Measurements from ENCODE around the gene OR8I2. TPM values are rescaled to one million over a fixed set of nuclear protein-coding genes. Genes with fewer than 3 reads are reported as not detected.

OR8I2 gene
- total and polyA plus RNA-seq, 2 donors (not counting 1 experiment from before 2014, with no cell fraction given): not detected

GRCh38 chr11:56066980-56067379 lies 26.1 kb upstream of the OR8I2 start:
- DNase-seq (ENCODE audit: low read depth in 2 of 2): no peak
- H3K9ac ChIP-seq (ENCODE audit: insufficient read depth, low read length): no peak overlapping the region
- H4K20me1 ChIP-seq (ENCODE audit: control insufficient read depth, extremely low read depth, insufficient read depth, low read length): no peaks in the 10 kb centered on the region
- H3K27me3 ChIP-seq (ENCODE audit: control insufficient read depth, insufficient read depth, low read length): no peaks in the 10 kb centered on the region
- TF ChIP-seq EZH2 (IDR thresholded peaks at IDR 0.05; ENCODE audit: low read length, missing control alignments) (no peak), CTCF (conservative IDR thresholded peaks at IDR 0.05 in 1 of 2, IDR thresholded peaks at IDR 0.05 in 1 of 2; ENCODE audit: low read depth in 1 of 2, low read length in 2 of 2) (no peak)
- H3K79me2 ChIP-seq (ENCODE audit: control insufficient read depth, insufficient read depth, low read length): no peaks in the 10 kb centered on the region
- H3K4me3 ChIP-seq (replicated peaks in 1 of 4; ENCODE audit: control extremely low read depth in 1 of 4, insufficient read depth in 1 of 4, low read depth in 3 of 4, low read length in 4 of 4): no peak overlapping the region
- H2AFZ ChIP-seq (ENCODE audit: low read length): no peak overlapping the region
- no peaks in the 10 kb centered on the region for H3K36me3 ChIP-seq (ENCODE audit: control insufficient read depth, insufficient read depth, low read length)
- H3K4me2 ChIP-seq (ENCODE audit: extremely low read depth, insufficient read depth, low read length): no peak overlapping the region
- no peaks in the 10 kb centered on the region for H3K9me3 ChIP-seq (ENCODE audit: control insufficient read depth, insufficient read depth, low read depth, low read length)
- H3K4me1 ChIP-seq (ENCODE audit: control insufficient read depth, extremely low read depth, insufficient read depth, low read length): no peaks in the 10 kb centered on the region
- no peak overlapping the region for H3K27ac ChIP-seq (ENCODE audit: insufficient read depth, low read length)

DNA sequence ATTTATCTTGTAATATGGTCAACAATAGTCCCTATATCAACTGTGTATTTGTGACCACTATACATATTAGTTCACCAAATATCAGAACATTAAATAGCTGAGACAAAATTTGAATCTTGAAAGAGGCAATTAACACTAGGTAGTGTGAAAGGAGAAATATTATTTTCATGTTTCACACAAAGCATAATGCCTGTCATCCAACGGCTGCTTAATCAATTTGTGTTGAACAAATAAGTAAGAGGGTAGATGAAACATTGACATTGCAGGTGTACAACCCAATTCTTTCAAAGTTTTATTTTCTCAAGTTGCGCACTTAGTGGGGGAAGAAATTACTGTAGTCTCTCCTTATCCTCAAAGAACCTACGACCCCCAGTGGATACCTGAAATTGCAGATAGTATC lies 3.4 kb upstream of the OR8I2 start:
- DNase-seq (ENCODE audit: low read depth in 2 of 2): no peak
- H4K20me1 ChIP-seq (ENCODE audit: control insufficient read depth, extremely low read depth, insufficient read depth, low read length): no peaks in the 10 kb centered on the region

GRCh38 chr11:56103210-56103737 lies 10.2 kb downstream of the OR8I2 start, which contains the start of gene OR8H2:
Gene OR8H2, plus strand, starts transcription at chr11:56103687. Its CDS starts 1,356 bp downstream, at chr11:56105043.
- Histone ChIP-seq H3K4me3 (replicated peaks in 1 of 4; ENCODE audit: control extremely low read depth in 1 of 4, insufficient read depth in 1 of 4, low read depth in 3 of 4, low read length in 4 of 4) (no peak within 1 kb of the TSS), H3K27ac (ENCODE audit: insufficient read depth, low read length) (no peak within 1 kb of the TSS), H4K20me1 (ENCODE audit: control insufficient read depth, extremely low read depth, insufficient read depth, low read length) (no peaks in the 10 kb centered on the region), H3K4me1 (ENCODE audit: control insufficient read depth, extremely low read depth, insufficient read depth, low read length) (no peaks in the 10 kb centered on the region), H3K36me3 (ENCODE audit: control insufficient read depth, insufficient read depth, low read length) (no peaks in the 10 kb centered on the region), H3K27me3 (ENCODE audit: control insufficient read depth, insufficient read depth, low read length) (no peaks in the 10 kb centered on the region), H3K79me2 (ENCODE audit: control insufficient read depth, insufficient read depth, low read length) (no peaks in the 10 kb centered on the region), H3K9ac (ENCODE audit: insufficient read depth, low read length) (no peak within 1 kb of the TSS), H2AFZ (ENCODE audit: low read length) (no peak within 1 kb of the TSS), H3K9me3 (ENCODE audit: control insufficient read depth, insufficient read depth, low read depth, low read length) (no peaks in the 10 kb centered on the region), H3K4me2 (ENCODE audit: extremely low read depth, insufficient read depth, low read length) (no peak within 1 kb of the TSS)
- no peak for DNase-seq (ENCODE audit: low read depth in 2 of 2)
- TF ChIP-seq EZH2 (IDR thresholded peaks at IDR 0.05; ENCODE audit: low read length, missing control alignments): no peak
- no peak for TF ChIP-seq CTCF (conservative IDR thresholded peaks at IDR 0.05 in 1 of 2, IDR thresholded peaks at IDR 0.05 in 1 of 2; ENCODE audit: low read depth in 1 of 2, low read length in 2 of 2)

More for the DNA sequence above, 3.4 kb upstream of the OR8I2 start:
- no peaks in the 10 kb centered on the region for H3K79me2 ChIP-seq (ENCODE audit: control insufficient read depth, insufficient read depth, low read length)
- no peaks in the 10 kb centered on the region for H3K9me3 ChIP-seq (ENCODE audit: control insufficient read depth, insufficient read depth, low read depth, low read length)
- H3K27ac ChIP-seq (ENCODE audit: insufficient read depth, low read length): no peak overlapping the region
- no peaks in the 10 kb centered on the region for H3K27me3 ChIP-seq (ENCODE audit: control insufficient read depth, insufficient read depth, low read length)
- no peak overlapping the region for H3K4me2 ChIP-seq (ENCODE audit: extremely low read depth, insufficient read depth, low read length)
- H3K36me3 ChIP-seq (ENCODE audit: control insufficient read depth, insufficient read depth, low read length): no peaks in the 10 kb centered on the region
- no peak overlapping the region for H3K9ac ChIP-seq (ENCODE audit: insufficient read depth, low read length)
- no peak overlapping the region for H3K4me3 ChIP-seq (replicated peaks in 1 of 4; ENCODE audit: control extremely low read depth in 1 of 4, insufficient read depth in 1 of 4, low read depth in 3 of 4, low read length in 4 of 4)
- TF ChIP-seq EZH2 (IDR thresholded peaks at IDR 0.05; ENCODE audit: low read length, missing control alignments): no peak
- TF ChIP-seq CTCF (conservative IDR thresholded peaks at IDR 0.05 in 1 of 2, IDR thresholded peaks at IDR 0.05 in 1 of 2; ENCODE audit: low read depth in 1 of 2, low read length in 2 of 2): no peak
- H2AFZ ChIP-seq (ENCODE audit: low read length): no peak overlapping the region
- H3K4me1 ChIP-seq (ENCODE audit: control insufficient read depth, extremely low read depth, insufficient read depth, low read length): no peaks in the 10 kb centered on the region

Data from fibroblast of lung (primary cell).